Stimulated activated CD4-positive, alpha-beta T cell treated with anti-CD3 and anti-CD28 coated beads, Interleukin-15, amount 100 ng/mL, for 1 hour (primary cell): Measurements from ENCODE around the gene UBALD1.

Experiments used
- DNase-seq, 2 donors: peaks; one replicate each; pipeline ENCODE4 v3.0.0-alpha.2; 2020; ENCODE audit warnings: low read depth in 1 of 2, low spot score in 1 of 2

UBALD1 gene

DNA sequence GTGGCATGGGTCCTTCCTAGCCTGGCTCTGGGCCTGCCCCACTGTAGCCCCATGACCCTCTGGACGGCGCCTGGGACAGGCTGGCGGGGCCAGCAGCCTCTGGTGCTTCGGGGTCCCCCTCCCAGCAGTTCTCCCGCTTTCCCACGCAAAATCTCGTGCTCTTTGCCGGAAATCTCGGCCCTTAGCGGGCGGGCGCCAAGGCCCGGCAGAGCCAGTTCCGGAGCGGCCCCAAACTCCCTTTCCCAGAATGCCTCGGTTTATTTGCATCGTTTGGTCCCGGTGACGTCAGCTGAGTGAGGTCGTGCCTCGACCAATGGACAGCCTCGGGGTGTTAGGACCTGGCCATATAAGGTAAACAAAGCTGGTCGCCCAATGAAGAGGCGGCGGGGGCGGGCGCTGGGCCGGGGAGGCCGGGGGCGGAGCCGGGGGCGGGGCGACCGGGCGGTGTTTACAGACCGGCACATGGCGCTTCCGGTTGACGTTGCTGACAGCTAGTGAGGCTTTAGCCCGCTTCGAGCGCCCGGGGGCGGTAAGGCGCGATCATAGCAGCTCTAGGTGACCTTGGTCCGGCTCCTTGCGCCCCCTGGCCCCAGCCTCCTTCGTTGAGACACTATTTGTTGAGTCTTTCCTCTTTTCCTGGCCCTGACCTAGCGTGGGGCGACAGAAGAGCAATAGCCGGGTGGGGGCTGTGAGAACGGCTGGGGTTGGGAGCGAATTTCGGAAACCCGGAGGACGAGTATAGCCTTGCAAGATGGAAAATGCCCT, 1.5 kb upstream of the UBALD1 start:
- peak; percentile 96 to 97 for DNase-seq

DNA sequence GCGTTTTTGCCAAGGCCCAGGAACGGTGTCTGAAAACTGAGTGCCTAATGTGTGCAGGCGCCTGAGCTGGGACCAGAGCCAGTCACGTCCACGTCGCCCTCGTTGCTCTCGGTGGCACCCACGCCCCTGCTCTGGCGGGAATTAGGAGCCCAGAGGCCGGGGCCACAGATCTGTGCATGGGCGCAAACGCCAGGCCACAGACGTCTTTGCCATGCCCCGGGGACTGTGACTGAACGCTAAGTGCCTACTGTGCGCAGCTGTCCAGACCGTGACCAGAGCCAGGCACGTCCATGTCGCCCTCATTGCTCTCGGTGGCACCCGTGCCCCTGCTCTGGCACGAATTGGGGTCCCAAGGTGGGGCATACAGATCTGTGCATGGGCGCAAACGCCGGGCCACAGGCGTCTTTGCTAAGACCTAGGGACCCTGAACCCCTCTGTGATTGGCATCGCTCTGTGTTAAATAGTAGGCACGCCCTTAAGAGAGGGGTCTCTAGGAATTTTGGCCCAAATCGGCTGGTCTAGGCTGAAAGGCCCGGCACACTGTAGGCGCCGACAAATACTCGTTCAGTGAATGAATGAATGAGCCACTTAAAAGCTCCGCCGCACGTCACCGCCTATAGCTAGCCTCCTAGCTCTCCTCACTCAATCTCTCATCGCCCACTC, 827 bp upstream of the UBALD1 start:
- no peak for DNase-seq

DNA sequence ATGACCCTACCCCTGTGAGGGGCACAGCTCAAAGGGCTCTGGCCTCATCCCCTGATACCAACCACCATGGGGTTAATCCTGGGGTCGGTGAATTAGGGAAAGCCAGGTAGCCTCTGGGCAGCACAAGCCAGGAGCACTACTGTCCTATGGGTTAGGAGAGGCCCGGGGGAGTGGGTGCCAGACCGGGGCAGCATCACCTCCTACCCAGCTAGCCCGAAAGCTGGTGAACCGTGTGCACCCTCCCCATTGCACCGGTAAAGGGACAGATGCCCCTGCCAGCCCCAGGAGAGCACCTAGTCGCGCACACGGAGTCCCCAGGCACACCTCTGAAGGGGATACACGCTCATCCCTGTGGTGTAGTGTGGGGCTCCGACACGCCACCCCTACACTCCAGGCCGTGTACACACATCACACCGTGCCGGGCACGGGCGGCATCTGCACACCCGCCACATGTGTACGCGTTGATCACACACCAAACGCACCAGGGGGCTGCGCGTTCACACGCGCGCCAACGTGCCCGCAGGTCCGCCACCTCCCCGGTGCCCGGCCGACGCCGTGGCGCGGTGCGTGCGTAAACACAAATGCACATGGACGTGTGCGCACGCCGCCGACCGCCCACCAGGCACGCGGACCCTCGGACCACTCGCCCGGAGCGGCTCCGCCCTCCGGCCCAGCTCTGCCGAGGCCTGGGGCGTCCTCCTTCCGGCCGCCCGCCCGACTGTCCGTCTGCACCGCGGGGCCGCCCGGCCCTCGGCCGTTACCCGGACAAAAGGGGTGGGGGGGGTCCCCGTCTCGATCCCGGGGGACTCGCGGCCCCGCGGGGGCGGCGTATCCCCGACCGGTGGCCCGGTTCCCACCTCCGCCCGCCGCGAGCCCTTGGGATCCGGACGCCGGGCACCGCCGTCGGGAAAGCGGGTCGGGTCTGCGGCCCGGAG, 785 bp downstream of the UBALD1 start:
- no peak for DNase-seq

DNA sequence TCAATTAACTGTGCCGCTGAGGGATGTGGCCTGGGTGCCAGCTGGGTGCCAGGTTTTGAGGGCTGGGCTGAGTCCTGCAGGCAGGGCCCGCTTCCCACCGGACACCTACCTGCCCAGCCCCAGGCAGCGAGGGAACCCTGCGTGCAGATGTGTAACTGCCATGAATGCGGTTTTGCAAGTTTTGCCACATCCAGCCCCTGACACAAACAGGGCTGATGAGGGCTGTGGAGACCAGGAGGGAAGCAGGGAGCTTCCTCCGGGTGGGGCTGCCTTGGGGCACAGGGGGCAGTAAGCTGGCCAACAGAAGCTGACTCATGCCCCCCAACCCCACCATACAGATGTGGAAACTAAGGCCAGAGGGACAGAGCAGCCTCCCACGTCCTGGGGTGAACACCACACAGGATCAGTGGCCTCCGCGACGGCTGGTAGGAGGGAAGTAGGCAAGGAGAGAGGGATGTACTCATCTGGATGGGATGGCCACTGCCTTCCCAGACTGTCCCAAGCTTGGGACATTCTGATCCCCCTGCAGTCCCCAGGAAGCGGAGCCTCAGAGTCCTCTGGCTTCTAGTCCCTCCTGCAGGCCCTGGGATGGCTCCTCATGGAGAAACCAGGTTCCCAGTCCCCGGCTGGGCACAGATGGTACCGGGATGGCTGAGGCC, 1.6 kb downstream of the UBALD1 start:
- no peak for DNase-seq

DNA sequence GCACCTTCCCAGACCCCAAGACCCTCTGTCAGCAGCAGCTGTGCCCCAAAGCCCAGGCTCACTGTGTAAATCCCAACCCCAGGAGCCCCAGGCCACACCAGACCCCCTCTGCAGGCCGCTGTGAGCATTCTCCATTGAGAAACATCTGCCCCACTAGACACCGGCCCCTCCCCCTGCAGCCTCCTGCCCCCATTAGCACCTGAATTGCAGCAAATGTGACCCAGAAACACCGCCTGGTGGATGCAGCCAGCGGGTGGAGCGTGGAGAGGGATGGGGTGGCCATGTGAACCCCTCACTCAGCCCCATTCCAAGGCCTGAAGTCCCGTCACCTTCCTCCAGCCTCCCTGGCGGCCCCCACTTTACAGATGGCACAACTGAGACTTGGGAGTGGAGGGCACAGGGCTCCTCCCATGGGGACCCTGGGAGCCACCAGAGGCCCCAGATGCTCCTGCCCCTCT, 2.2 kb downstream of the UBALD1 start:
- DNase-seq = no peak

DNA sequence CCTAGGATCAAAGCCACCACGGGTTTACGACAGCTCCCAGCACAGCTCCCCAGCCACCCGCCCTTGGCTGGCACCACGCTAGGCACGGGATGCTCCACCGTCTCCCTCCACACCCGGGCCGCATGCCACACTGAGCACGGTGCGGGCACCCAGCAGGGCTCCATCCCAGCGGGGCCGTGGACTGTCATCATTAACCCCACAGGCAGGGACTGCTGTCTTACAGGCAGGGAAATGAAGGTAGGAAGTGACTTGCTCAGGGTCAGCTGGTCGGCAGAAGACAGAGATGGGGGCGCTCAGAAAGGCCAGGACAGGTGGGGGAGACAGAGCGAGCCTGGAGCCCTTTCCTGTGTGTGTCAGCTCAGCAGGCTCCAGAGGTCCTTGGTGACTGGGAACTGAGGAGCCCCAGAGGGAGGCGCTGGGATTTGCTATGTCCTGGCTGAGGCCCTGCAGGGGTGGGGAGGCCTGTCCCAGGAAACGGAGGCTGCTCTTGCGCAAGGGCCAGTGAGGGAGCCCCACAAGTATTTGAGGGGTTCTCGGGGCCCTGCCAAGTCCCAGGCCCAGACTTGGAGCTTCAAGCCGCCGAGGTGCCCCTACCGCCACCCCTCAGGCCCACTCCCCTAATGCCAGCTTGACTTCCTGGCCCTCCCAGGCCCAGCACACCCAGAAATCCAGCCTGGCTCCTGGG, 3.2 kb downstream of the UBALD1 start:
- no peak for DNase-seq

DNA sequence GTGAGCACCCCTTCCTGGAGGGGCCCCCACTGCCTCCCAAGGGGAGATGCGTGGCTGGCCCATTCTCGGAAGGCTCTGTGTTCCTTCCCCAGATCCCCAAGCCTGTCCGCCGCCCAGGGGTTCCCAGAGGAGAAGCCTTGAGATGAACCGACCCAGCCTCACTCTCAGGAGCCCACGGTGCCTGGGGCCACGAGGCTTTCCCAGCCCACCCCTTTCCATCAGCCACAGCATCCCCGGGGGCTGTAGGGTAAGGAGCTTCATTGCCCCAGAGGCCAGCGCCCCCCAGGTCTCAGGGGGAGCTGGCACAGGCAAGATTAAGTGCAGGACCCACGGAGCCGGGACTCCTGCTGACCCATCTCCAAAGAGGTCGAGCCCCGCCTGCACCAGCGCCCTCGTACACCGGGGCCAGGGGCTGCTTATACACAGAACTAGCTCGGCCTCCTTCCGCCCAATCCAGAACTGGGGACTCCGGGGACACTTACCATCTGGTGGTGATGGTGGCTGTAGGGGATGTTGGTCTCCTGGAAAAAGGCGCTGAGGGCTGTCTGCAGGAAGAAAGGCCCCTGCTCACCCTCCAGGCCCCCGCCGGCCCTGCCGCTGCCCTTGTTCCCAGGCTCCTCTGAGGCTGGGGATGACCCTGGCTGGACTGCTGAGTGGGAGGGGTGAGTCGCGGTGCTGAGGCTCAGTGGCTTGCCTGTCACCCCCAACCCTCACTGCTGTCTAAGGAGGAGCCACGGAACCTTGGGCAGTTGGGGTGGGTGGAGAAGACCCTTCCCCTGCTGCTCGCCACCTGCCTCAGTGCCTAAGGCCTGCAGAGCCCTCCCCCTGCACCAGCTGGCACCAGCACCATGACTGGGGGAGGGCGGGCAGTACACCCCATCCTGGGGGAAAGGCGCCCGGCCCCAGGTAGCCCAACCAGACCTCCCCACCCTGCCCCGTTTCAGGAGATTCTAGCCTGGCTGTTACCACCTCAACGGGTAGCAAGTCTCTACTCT, 4.4 kb downstream of the UBALD1 start:
- DNase-seq = no peak

DNA sequence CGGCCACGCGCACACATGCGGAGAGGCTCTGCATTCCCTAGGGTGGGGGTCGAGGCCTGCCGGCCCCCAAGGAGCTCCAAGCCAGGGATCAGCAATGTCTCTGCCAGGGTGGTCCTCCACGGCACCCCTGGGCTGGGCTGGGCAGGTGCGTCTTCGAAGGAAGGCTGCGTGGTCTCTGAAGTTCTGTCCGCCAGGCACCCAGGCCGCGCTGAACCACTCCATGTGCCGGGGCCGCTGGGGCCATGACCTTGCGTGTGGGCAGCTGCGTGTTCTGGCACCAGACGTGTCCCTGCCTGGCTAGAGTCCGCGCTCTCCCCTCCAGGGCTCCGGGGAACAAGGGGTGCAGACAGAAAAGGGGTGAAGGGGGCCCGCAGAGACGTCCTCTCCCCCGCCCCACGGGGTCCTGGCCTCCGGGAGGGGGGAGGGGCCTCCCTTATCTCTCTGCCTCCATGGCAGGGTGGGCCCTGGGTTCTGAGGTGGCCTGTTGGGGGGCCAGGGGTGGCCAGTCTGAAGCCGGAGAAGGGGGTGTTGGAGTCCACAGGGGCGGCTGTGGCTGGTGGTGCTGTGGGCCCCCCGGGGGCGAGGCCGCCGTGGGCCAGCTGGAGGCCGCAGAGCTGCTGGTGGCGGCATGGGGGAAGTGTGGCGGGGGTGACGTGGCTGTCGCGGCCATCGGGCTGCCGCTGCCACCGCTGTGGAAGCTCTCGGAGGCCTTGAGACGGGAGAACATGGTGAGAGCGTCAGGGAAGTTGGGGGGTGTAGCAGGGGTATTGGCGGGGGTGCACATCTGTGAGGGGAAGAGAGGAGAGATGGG, 5.3 kb downstream of the UBALD1 start:
- no peak for DNase-seq

DNA sequence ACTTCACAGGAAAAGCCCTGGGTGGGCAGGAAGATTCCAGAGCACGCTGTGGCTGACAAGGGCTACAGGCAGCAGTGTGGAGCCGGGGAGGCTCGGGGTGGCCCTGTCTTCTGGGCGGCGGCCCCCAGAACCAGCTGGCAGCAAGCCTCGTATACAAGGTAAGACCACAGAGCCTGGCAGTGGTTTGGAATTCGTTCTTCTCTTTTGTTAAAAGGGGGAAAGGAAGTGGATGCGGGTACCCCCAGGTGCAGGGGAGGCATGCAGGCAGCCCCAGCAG, 6.0 kb downstream of the UBALD1 start:
- no peak for DNase-seq

DNA sequence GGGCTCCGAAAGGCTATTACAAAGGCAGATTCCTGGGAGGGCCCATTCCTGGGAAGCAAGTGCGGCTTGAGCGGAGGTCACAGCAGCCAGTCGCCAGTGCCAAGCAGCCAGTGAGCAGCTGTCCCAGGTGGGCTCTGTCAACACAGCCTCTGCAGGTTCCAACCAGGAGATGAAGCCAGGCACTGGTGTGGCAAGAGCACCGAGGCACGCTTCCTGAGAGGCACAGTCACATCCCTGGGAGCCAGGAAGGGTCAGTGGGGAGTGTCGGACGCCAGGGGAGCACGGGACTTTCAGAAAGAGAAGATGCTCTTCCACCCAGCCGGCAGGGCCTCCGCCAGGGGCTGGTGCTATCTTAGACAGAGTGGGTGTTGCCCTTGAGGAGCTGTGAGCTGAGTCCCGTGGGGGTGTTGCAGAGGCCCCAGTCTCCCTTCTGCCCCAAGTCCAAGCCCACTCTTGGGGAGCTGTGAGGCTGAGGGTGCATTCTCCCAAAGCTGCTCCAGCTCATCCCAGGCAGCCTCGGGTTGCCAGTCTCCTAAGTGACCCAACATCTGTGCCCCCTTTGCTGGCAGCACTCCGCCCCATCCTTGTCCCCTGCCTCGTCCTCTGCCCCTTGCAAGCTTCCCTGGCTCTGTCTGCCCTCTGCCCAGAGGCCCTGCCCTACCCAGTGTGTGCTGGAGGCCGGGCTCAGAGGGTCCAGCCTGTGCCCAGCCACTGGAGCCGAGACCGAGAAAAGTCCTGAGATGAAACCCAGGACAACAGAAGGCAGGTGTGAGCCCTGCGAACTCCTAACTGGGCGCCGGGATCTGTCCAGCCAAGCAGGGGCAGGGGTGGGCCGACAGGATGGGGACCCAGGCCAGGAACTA, 6.6 kb downstream of the UBALD1 start:
- no peak for DNase-seq

DNA sequence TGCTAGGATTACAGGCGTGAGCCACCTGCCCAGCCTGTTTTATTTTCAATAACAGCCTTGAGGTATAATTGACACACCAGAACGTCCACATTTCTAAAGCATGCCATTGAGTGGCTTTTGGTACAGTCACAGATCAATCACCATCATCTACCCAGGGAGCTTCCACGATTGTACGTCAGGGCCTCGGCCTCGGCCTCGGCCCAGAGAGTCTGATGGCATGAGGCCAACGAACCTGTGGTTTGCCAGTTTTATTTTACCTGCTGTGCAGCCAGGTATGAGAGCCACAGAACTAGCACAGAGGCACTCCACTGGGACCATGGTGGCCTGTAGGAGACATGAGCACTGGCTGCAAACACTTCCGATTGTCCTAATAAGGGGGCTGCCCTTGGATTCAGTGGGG, 8.3 kb downstream of the UBALD1 start:
- no peak for DNase-seq

DNA sequence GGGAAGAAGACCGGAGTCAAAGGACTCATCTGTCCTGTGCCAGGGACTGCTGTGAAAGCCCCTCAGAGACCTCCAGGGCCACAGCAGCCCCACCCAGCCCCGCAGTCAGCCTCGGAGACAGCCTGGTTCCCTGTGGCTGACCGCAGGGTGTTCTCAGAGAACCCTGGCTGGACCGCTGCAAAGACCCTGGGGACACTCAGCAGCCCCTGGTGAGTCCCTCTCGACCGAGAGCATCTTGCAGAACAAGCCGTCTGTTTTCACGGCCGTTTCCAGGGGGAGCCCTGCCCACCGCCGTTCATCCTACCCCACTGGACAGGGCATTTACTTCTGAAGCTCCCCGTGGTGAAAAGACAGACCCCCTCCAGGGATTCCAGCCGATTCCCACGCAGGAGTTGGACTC, 10.3 kb downstream of the UBALD1 start:
- DNase-seq = no peak

DNA sequence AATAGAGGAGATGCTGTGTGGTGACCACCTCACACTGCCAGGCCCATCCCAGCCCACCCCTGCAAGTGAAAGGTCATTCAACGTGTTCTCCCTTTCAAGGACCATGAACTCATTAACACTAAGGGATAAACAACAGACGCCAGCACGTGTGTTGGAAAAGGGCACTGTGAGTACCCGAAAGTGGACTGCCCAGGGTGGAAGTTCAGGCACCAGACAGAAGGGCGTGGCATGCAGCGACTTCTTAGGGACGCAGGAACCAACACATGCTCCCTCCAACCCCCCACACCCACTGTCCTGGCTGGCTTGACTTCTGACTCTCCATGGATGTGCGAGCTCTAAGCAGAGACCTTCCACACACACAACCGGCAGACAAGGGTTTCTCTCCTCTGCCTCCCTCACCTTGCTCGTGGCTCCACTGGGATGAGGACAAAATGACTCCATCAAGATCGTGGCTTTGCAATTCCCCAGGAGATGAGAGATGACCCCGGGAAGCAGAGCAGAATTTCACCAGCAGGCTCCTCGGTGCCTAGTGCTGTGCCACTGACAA, 11.0 kb downstream of the UBALD1 start:
- DNase-seq = no peak

DNA sequence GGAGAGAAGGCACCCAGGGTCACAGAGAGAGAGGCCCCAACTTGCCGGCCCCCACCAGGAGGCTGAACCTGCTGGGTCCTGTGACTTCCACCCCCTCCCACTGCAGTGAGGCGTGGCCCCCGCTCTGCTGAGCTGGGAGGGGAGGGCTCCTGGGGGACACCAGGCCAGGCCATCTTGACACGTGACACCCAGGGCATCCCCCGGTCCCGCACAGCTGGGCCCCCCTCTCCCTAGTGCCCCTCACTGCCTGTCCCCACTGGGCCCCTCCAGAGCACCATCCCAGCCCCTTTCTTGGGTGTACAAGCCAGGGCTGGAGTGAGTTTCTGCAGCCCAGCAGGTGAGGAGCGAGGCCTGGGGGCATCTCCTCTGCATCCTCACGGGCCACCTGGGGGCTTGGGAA, 12.4 kb downstream of the UBALD1 start:
- DNase-seq = no peak

DNA sequence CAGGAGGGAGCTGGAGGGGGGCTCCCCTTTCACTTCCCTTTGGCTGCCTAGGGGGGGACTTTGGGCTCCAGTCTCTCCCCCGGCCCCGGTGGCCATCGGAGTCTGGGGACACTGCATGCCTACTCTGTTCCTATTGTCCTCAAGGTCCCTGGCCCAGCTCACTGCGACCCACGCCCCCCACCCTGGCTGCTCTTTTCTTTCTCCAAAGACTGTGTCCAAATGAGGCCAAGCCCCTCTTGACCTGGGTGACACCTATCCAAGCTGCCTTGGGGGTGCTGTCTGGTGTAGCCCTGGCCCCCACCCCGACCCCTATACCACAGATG, 12.9 kb downstream of the UBALD1 start:
- no peak for DNase-seq

DNA sequence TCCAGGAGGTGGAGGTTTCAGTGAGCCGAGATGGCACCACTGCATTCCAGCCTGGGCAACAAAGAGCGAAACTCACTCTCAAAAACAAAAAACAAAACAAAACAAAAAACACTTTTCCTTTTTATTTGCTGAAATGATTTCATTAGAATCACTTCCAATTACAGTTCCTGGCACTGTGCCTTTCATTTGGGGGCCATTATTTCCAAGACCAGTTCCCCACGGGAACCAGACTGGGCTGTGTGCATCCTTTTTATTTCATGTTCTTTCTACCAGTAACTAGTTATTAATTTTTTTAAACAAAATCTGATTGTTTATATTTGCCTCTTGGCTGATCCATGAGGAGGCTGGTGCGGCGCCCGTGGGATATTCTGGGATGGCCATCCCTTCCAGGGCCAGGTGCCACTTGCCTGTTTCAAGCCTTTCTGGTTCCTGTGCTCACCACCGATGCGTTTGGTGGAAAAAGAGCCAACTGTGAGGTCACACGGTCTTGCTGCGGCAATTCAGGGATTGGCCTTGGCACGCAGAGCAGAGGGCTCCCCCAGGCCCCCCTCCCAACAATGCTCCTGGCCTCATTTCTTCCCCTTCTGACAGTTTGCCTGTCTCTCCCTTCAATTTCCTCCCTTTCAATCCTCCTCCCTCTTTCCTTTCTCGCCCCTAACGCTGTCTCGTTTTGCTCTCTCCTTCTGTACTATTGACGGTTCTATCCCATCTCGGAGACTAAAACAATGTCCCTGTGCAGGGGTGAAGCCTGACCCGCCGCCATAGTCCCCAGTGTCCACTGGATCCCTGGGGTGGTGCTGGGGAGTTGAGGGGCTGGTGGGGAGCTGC, 13.4 kb downstream of the UBALD1 start:
- no peak for DNase-seq

DNA sequence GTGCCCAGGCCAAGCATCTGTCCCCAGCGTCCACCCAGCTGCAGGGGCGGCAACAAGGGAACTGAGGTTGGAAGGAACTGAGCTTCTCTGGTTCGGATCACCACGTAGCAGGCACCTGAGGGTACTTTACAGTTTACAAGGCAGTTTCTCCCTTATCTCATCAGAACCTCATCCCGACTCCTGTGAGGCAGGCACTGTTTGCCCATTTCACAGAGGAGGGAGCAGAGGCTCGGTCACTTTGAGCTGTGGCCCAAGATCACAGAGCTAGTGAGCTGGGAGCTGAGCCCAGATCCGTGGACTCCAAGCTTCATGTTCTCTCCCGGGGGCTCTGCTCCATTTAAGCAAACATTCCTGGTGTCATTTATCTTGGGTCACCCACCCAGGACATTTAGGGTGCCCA, 15.1 kb downstream of the UBALD1 start:
- no peak for DNase-seq
